GDM1 (cell line): ENCODE measurements around the gene SYT12.
"Not testable (repeated sequence)": the region's sequence is repeated elsewhere in the genome, so short reads cannot be mapped to it uniquely, and the experiment has no call there.

Experiments used
- DNase-seq: peaks from one replicate; lab custom pipeline; 2025; lab: John Stamatoyannopoulos, UW

Gene SYT12

GRCh38 chr11:67022961-67023956, at the start of gene SYT12:
TSS of gene SYT12 (plus strand) at chr11:67023134. CDS start at chr11:67030145, 7,011 bp downstream.
- no peak for DNase-seq

GRCh38 chr11:66973956-66974580, 48.9 kb upstream of the SYT12 start:
- no peak for DNase-seq

GRCh38 chr11:66974724-66975404, 48.1 kb upstream of the SYT12 start, which contains the start of gene C11orf86:
TSS of gene C11orf86 (plus strand) at chr11:66975304. CDS start at chr11:66975363, 59 bp downstream.
- no peak for DNase-seq

GRCh38 chr11:66975405-66976027, 47.4 kb upstream of the SYT12 start:
- no peak for DNase-seq

DNA sequence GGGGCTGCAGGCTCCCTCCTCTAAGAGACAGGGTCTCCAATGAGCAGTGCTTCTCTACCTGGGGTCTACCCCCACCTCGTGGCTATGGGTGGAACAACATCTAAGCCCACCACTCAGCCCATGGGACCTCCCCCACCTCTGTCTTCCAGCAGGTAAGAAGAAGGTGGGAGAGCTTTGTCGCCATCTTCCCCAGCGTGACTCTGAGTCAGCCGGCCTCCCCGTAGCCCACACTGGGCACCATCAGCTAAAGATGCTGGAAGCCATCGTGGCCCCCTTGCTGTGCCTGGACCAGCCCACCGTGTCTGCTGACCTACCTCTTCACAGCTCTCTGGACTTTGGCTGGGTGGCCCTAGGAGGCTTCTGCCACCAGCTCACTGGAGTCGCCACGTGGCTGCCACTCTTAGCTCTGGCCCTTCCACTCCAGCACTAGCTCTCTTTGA, 46.9 kb upstream of the SYT12 start:
- DNase-seq: no peak

GRCh38 chr11:66976925-66977324, 46.0 kb upstream of the SYT12 start:
- DNase-seq: no peak

DNA sequence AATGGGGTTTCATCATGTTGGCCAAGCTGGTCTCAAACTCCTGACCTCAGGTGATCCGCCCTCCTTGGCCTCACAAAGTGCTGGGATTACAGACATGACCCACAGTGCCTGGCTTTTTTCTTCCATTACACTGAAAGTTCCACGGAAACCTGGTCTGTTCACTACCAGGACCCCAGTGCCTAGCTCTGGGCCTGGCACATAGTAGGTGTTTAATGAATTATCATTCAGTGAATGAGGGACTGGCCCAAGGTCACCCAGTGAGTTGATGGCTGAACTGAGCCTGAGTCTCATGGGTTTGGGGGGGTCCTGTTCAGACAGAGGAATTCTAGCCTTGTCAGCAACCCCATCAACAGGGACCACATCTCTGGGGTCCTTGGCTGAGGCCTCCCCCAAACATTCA, 44.7 kb upstream of the SYT12 start:
- DNase-seq: no peak

DNA sequence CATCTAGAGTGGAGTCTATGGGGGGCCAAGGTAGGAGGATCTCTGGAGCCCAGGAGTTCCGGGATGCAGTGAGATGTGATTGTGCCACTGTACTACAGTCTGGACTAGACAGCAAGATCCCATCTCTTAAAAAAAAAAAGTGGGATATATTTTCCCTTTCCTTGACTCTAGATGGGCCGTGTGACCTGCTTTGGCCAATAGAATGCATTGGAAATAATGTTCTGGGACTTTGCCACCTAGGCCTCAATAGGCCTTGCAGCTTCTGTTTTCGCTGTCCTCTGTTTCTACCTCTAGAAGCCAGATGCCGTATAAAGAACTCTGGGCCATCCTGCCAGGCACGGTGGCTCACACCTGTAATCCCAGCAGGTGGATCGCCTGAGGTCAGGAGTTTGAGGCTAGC, 44.2 kb upstream of the SYT12 start:
- DNase-seq: no peak

GRCh38 chr11:66979336-66979980, 43.5 kb upstream of the SYT12 start:
- DNase-seq: no peak

DNA sequence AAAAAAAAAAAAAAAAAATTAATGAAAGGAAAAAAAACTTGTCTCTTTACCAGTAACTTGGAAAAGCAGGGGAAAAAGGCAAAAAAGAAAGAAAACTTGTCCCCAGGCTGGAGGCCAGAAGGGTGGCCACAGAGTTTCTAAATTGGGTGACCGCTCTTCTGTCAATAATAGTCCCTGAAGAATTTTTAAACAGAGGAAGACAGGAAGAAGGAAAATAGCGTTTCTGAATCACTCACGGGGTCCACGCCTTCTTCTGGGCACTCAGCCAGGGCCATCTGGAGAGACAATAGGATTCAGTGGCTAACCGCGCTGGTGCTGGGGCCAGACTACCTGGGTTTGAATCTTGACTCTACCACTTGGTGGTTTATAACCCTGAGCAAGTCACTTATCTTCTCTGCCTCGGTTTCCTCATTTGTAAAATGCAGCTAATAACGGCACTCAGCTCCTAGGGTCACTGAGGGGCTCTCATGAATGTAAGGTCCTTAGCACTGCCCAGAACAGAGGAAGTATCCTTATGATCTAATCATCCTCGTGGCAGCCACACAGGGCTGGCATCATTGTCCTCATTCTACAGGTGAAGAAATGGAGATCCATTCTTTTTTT, 40.9 kb upstream of the SYT12 start:
- DNase-seq: peak; percentile 47

DNA sequence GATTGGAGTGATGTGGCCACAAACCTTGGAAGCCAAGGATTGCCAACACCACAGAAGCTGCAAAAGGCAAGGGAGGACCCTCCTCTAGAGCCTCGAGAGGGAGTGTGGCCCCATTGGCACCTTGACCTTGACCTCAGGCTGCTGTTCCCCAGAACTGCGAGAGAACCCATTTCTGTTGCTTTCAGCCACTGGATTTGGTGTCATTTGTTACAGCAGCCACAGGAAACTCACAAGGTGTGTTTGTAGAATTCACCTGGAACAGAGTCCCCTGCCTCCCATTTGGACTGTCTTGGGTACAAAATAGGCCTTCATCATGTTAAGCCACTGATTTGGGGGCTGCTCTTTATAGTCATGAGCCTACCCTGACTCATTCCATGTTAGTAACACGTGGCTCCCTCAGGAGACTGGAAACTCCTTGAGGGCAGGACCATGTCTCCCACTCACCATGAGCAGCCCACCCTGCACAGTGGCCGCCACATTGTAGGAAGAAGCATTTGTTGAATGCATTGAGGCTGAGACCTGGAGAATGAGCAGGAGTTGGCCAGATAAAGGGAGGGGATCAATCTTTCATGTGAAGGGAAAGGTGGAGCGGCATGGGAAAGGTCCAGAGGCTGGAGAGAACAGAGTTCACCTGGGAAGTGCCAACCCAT, 39.5 kb upstream of the SYT12 start:
- DNase-seq: no peak

DNA sequence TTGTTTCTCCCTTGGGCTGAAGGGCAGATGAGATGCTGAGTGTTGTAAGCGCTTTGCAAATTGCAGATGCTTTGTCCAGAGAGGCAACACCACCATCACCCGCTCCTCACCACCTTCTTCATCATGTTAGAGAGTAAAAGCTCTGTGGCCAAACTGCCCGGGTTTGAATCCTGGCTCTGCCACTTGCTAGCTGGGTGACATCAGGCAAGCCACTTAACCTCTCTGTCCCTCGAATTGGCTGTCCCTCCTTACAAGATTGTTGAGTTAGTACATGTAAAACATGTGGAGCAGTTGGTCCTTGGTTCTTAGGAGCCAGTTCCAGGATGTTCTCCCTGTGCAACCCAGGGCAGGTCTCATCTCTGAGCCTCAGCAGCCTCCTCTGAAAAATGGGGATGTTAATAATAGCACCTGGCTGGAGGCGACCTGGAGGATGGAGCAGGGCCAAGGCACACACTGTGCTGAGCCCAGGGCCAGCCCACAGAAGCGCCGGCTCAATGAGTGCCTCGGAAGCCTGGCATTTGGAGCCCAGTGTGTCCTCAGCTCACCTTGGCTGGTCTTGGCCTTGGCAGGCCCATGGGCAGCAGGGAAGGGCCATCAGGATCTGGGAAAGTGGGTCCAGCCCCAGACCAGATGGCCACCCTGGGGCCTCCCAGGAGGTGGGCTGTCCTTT, 37.3 kb upstream of the SYT12 start:
- DNase-seq: no peak

- DNase-seq: no peak
Measured at GRCh38 chr11:66986178-66986545, 36.8 kb upstream of the SYT12 start.

DNA sequence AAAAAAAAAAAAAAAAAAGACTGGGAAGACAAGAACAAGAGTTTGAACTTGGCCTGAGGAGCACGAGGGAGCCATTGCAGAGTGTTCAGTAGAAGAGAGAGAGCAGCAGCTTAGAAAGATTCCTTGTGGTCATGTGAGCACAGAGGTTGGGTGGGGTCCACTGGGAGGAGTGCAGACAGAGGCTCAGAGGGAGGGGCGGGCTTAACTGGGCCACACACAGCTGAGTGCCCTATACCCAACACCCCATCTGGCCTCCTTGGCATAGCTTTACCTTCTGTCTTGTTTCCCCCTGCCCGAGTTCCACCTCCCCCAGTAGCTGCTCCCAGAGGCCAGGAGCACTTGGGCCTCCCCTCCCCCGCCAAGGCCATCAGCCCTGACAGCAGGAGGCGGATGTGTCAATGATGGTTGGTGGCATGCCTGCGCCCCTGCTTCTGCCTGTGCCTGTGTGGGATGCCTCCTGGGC, 35.7 kb upstream of the SYT12 start:
- no peak for DNase-seq

GRCh38 chr11:66987924-66988637, 34.9 kb upstream of the SYT12 start:
- DNase-seq: no peak

DNA sequence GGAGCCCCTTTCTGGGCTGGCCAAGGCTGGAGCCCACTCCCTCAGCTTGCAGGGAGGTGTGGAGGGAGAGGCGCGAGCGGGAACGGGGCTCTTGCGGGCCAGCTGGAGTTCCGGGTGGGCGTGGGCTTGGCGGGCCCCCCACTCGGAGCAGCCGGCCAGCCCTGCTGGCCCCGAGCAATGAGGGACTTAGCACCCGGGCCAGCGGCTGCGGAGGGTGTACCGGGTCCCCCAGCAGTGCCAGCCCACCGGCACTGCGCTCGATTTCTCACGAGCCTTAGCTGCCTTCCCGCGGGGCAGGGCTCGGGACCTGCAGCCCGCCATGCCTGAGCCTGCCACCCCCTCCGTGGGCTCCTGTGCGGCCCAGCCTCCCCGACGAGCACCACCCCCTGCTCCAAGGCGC, 34.2 kb upstream of the SYT12 start:
- not testable (repeated sequence) for DNase-seq

- not testable (repeated sequence) for DNase-seq
Measured at GRCh38 chr11:66989360-66989759, 33.6 kb upstream of the SYT12 start.

- DNase-seq: no peak
Measured at GRCh38 chr11:66992041-66992440, 30.9 kb upstream of the SYT12 start.

DNA sequence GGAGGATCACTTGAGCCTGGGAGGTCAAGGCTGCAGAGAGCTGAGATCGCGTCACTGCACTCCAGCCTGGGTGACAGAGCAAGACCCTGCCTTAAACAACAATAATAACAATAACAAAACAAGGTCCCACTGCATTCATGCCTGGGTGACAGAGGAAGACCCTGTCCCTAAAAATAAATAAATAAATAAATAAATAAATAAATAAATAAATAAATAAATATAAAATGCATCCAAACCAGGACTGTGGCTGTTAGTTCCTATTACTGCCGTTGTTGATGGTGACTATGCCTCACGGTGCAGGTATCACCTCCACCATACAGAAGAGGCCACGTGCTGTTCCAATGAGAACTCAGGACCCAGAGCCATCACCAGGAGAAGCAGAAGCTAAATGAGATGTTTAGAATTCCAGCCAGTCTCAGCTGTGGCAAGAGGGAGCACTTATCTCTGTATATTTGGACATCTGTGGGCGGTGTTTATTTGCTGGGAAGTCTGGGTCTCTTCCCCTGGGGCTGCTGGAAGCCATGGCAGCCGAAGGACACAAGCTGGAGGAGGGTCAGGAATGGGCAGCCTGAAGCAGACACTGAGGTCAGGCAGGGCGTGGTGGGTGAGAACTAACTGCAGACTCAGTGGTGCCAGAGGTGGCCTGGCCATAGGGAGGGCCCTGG, 26.2 kb upstream of the SYT12 start:
- DNase-seq: no peak
